ENCODE measurements around the gene ZNF646. TPM values are rescaled to one million over a fixed set of nuclear protein-coding genes. Genes with fewer than 3 reads are reported as not detected.

ZNF646 gene
- total RNA-seq (2014; rRNA removed; shearing (Covaris generic)) = 18.1 and 18.4 TPM in 2 replicates

GRCh38 chr16:31073970-31074813 is at the start of gene ZNF646, which contains the start of gene ZNF668:
Gene ZNF646 (plus strand): TSS chr16:31074422. CDS start chr16:31076325, 1,903 bp downstream.
Gene ZNF668 (minus strand): TSS chr16:31074240. CDS start chr16:31064459, 9,781 bp downstream.

GRCh38 chr16:31032736-31033708 is 41.2 kb upstream of the ZNF646 start, which contains the start of gene STX4:
Gene STX4 (plus strand): TSS chr16:31033558. CDS start chr16:31033806, 248 bp downstream.

GRCh38 chr16:31088459-31089183 is 14.4 kb downstream of the ZNF646 start, which contains the start of gene PRSS53:
Gene PRSS53 (minus strand): TSS chr16:31088943. CDS start chr16:31088809, 134 bp downstream.

DNA sequence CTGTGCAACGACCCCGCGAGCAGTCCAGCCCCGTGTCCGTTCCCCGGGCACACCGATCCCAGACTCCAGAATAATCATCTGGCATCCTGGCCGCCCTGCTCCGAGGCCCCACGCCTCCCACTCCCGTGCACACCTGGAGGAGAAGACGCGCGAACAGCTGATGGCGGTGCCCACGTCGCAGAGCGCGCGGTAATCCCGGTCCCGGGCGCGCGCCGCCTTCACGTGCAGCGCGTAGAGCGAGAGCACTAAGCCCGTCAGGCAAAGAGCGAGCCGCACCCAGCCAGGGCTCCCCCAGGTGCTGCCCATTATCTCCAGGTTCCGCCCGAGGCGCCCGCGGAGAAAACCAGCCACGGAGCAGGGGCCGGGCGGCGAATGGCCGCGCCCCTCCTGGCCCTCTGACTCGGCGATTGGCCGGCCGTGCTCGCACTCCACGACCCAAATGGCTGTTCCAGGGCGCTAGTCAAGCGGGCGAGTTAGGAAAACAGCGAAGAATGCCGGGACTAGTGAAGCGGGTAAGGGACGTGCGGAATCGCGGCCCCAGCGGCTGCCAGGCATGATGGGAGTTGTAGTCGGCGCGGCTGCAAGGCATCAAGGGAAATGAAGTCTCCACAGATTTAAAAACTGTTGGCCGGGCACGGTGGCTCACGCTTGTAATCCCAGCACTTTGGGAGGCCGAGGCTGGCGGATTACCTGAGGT is 20.4 kb downstream of the ZNF646 start, which contains the start of gene VKORC1:
TSS of gene VKORC1 (minus strand) at position 374 of the 697 bp plus-strand sequence. CDS start at position 306, 68 bp downstream.

GRCh38 chr16:31108035-31108793 is 34.0 kb downstream of the ZNF646 start, which contains the start of gene BCKDK:
Gene BCKDK (plus strand): TSS chr16:31108386. CDS start chr16:31109224, 838 bp downstream.

GRCh38 chr16:31117384-31118222 is 43.4 kb downstream of the ZNF646 start, which contains the start of gene KAT8:
Gene KAT8 (plus strand): TSS chr16:31117664. CDS start chr16:31117682, 18 bp downstream.

Other genes starting within 250 kb of the ZNF646 start
- 57.4 and 71.4 TPM in 2 replicates for gene BCL7C, start 180.3 kb upstream of the ZNF646 start, total RNA-seq (2014; rRNA removed; shearing (Covaris generic))
- gene CTF1, start 177.8 kb upstream of the ZNF646 start, total RNA-seq (2014; rRNA removed; shearing (Covaris generic)) = not detected in 2 replicates
- gene FBXL19, start 150.8 kb upstream of the ZNF646 start, total RNA-seq (2014; rRNA removed; shearing (Covaris generic)) = 32.0 and 35.8 TPM in 2 replicates
- gene ORAI3, start 125.4 kb upstream of the ZNF646 start, total RNA-seq (2014; rRNA removed; shearing (Covaris generic)) = 19.8 and 21.6 TPM in 2 replicates
- 9.8 and 12.9 TPM in 2 replicates for gene SETD1A, start 116.7 kb upstream of the ZNF646 start, total RNA-seq (2014; rRNA removed; shearing (Covaris generic))
- gene HSD3B7, start 89.2 kb upstream of the ZNF646 start, total RNA-seq (2014; rRNA removed; shearing (Covaris generic)) = 2.2 and 2.4 TPM in 2 replicates
- 0.98 TPM in 1 of 2 replicates, not detected in the other for gene STX1B, start 63.8 kb upstream of the ZNF646 start, total RNA-seq (2014; rRNA removed; shearing (Covaris generic))
- 23.6 and 25.5 TPM in 2 replicates for gene STX4, start 40.9 kb upstream of the ZNF646 start, total RNA-seq (2014; rRNA removed; shearing (Covaris generic))
- 18.1 and 22.6 TPM in 2 replicates for gene ZNF668, start 182 bp upstream of the ZNF646 start, total RNA-seq (2014; rRNA removed; shearing (Covaris generic))
- gene PRSS53, start 14.5 kb downstream of the ZNF646 start, total RNA-seq (2014; rRNA removed; shearing (Covaris generic)) = 3.6 and 6.6 TPM in 2 replicates
- 141 and 193 TPM in 2 replicates for gene VKORC1, start 20.4 kb downstream of the ZNF646 start, total RNA-seq (2014; rRNA removed; shearing (Covaris generic))
- 39.1 and 49.7 TPM in 2 replicates for gene BCKDK, start 34.0 kb downstream of the ZNF646 start, total RNA-seq (2014; rRNA removed; shearing (Covaris generic))
- gene KAT8, start 43.2 kb downstream of the ZNF646 start, total RNA-seq (2014; rRNA removed; shearing (Covaris generic)) = 40.7 and 59.5 TPM in 2 replicates
- gene PRSS8, start 61.3 kb downstream of the ZNF646 start, total RNA-seq (2014; rRNA removed; shearing (Covaris generic)) = not detected in 2 replicates
- gene PRSS36, start 75.6 kb downstream of the ZNF646 start, total RNA-seq (2014; rRNA removed; shearing (Covaris generic)) = 0.98 TPM in 1 of 2 replicates, not detected in the other
- 62.7 and 76.7 TPM in 2 replicates for gene FUS, start 105.7 kb downstream of the ZNF646 start, total RNA-seq (2014; rRNA removed; shearing (Covaris generic))
- not detected in 2 replicates for gene PYCARD, start 128.3 kb downstream of the ZNF646 start, total RNA-seq (2014; rRNA removed; shearing (Covaris generic))
- not detected in 2 replicates for gene TRIM72, start 139.7 kb downstream of the ZNF646 start, total RNA-seq (2014; rRNA removed; shearing (Covaris generic))
- gene PYDC1, start 142.7 kb downstream of the ZNF646 start, total RNA-seq (2014; rRNA removed; shearing (Covaris generic)) = not detected in 2 replicates
- 0.37 TPM in 1 of 2 replicates, not detected in the other for gene ITGAM, start 185.6 kb downstream of the ZNF646 start, total RNA-seq (2014; rRNA removed; shearing (Covaris generic))